ENCODE data around the gene COLEC12.

- TF ChIP-seq CTCF (IDR thresholded peaks at IDR 0.05; ENCODE audit: extremely low read depth in 1 of 2, insufficient read depth in 1 of 2, low read depth in 1 of 2, low read length in 2 of 2), result no peak
- TF ChIP-seq JUN (IDR thresholded peaks at IDR 0.05; ENCODE audit: borderline replicate concordance, insufficient read depth, insufficient read length, low read depth), result no peak
- TF ChIP-seq EZH2 (IDR thresholded peaks at IDR 0.05; ENCODE audit: borderline replicate concordance, low read depth, low read length, severe bottlenecking), result no peak
- TF ChIP-seq POLR2A (IDR thresholded peaks at IDR 0.05; ENCODE audit: low read depth, low read length), result no peak
- no peak for TF ChIP-seq MAX (IDR thresholded peaks at IDR 0.05; ENCODE audit: insufficient read depth, insufficient read length)
- TF ChIP-seq GATA2 (IDR thresholded peaks at IDR 0.05; ENCODE audit: insufficient read depth, insufficient read length, low read depth, low read length), result no peak
- TF ChIP-seq POLR2AphosphoS5 (IDR thresholded peaks at IDR 0.05; ENCODE audit: insufficient read depth, low read depth, low read length), result no peak
These were observed 143.7 kb downstream of the COLEC12 start for GRCh38 chr18:356778-357177.
